GM10266 (cell line): ENCODE results near the gene PTK7.
"Not testable (repeated sequence)": the region's sequence is repeated elsewhere in the genome, so short reads cannot be mapped to it uniquely, and the experiment has no call there.

Source experiments
- DNase-seq: peaks from one replicate; pipeline ENCODE4 v3.0.0; 2012; ENCODE audit errors: extremely low spot score
- TF ChIP-seq, protein P1 (sequence below): IDR thresholded peaks from 2 replicates; pipeline ENCODE4 v1.5.1; 2012; ENCODE audit warnings: mild to moderate bottlenecking, low read depth; ENCODE audit not compliant: control insufficient read depth, insufficient read depth; ENCODE audit errors: missing control alignments

Gene PTK7

GRCh38 chr6:43105538-43106222 lies 29.6 kb downstream of the PTK7 start:
- TF ChIP-seq, protein P1, sequence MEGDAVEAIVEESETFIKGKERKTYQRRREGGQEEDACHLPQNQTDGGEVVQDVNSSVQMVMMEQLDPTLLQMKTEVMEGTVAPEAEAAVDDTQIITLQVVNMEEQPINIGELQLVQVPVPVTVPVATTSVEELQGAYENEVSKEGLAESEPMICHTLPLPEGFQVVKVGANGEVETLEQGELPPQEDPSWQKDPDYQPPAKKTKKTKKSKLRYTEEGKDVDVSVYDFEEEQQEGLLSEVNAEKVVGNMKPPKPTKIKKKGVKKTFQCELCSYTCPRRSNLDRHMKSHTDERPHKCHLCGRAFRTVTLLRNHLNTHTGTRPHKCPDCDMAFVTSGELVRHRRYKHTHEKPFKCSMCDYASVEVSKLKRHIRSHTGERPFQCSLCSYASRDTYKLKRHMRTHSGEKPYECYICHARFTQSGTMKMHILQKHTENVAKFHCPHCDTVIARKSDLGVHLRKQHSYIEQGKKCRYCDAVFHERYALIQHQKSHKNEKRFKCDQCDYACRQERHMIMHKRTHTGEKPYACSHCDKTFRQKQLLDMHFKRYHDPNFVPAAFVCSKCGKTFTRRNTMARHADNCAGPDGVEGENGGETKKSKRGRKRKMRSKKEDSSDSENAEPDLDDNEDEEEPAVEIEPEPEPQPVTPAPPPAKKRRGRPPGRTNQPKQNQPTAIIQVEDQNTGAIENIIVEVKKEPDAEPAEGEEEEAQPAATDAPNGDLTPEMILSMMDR = no peak
- no peak for DNase-seq

DNA sequence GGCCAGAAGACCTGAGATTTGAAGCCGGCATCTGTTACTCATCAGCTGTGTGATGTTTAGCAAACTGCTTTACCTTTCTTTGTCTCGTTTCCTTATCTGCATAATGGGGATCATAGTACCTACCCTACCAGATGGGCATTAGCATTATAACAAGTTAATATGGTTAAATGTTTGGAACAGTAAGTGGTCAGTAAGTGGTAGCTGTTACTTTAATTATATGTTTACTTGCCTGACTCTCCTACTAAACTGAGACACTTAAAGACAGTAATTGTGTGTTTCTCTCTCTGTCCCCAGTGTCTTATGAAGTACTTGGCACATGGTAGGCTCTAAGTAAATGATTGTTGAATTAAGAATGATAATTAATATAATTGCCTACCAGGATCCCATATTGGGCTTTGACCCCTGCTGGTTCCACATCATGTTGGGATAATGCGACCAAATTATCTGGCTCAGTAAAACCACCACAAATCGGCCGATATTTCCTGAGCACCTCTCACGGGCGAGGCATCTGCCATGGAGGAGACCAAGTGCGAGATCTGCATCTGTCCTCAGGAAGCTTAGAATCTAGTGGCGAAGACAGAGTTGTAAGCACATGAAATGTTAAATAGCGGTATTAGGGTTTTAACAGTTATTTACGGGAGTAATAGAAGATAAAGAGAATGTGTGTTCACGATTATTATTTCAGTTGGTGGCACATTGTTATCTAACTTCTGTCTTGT lies 31.4 kb downstream of the PTK7 start:
- TF ChIP-seq, protein P1 = no peak
- no peak for DNase-seq

- no peak for DNase-seq
- TF ChIP-seq, protein P1 = no peak
These were observed 37.5 kb downstream of the PTK7 start for GRCh38 chr6:43113431-43114260.

DNA sequence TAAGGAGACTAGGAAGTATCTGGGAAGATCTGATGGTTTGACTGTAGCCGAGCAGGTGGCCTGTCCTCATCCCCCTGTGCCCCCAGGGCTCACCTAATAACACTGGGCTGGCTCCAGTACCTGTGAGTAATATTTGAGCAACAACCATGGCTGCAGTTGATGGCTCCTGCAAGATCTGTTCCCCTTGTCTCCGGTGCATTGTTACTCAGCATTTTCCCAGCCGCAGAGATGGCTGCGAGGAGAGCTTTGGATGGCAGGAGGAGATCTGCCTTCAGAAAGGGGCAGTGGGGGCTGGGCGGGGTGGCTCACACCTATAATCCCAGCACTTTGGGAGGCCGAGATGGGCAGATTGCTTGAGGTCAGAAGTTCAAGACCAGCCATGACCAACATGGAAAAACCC lies 39.3 kb downstream of the PTK7 start:
- no peak for DNase-seq
- TF ChIP-seq, protein P1 = no peak

- not testable (repeated sequence) for DNase-seq
These were observed 41.4 kb downstream of the PTK7 start for GRCh38 chr6:43117466-43117865.

- DNase-seq = no peak
- TF ChIP-seq, protein P1 = no peak
These were observed 43.4 kb downstream of the PTK7 start for GRCh38 chr6:43119482-43119881.

DNA sequence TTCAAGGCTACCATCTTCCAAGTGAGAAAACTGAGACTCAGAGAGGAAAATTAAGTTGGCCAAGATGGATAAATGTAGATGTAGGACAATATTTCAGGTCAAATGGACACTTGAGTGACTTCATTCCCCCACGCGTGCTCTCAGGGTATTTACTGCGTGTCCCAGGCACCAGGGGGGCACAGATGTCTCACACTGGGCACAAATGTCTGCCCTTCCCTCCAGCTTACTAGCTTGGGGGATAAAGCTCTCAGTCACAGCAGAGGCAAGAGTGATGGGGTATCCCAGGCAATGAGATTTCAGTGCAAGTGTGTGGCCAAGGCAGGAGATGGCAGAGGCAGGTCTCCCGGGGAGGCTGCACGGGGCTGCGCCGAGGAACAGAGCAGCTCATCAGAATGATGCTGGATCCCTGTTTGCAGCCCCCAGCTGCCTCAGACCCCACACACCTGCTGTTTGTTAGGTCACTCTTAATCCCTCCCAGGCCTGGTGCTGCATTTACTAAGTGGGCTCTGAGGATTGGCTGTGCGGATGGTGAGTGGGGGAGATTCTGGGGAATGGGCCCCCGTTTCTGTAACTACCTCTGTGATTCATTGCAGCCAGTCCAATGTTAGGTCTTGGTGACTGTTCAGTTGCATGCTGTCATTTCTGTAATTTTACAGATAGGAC lies 44.1 kb downstream of the PTK7 start:
- TF ChIP-seq, protein P1 = no peak
- no peak for DNase-seq
